ENCODE data around the gene PFDN6.
"Not testable (repeated sequence)": the region's sequence is repeated elsewhere in the genome, so short reads cannot be mapped to it uniquely, and the experiment has no call there.

The PFDN6 gene

GRCh38 chr6:33273924-33274902 is 15.2 kb upstream of the PFDN6 start:
- DNase-seq: no peak

DNA sequence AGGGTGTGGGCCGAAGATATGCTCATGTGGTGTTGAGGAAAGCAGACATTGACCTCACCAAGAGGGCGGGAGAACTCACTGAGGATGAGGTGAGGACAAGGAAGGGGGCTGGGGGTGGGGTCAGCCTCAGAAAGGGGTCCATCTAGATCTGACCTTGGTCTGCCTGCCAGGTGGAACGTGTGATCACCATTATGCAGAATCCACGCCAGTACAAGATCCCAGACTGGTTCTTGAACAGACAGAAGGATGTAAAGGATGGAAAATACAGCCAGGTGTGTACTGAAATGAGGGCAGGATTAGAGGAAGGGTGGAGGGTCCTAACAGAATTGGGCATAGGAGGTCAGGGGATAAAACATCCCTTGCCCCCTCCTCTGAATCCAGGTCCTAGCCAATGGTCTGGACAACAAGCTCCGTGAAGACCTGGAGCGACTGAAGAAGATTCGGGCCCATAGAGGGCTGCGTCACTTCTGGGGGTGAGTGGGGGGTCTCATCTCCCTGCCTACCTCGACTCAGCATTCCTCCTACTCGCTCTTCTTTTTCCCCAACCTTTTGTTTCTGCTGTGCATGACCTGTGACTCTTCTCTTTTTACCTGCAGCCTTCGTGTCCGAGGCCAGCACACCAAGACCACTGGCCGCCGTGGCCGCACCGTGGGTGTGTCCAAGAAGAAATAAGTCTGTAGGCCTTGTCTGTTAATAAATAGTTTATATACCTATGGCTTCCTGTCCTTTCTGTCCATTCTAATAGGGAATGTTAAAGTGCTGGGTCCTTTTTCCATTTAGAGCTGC is 13.4 kb upstream of the PFDN6 start:
- not testable (repeated sequence) for DNase-seq

GRCh38 chr6:33276581-33276863 is 12.9 kb upstream of the PFDN6 start:
- DNase-seq: no peak

DNA sequence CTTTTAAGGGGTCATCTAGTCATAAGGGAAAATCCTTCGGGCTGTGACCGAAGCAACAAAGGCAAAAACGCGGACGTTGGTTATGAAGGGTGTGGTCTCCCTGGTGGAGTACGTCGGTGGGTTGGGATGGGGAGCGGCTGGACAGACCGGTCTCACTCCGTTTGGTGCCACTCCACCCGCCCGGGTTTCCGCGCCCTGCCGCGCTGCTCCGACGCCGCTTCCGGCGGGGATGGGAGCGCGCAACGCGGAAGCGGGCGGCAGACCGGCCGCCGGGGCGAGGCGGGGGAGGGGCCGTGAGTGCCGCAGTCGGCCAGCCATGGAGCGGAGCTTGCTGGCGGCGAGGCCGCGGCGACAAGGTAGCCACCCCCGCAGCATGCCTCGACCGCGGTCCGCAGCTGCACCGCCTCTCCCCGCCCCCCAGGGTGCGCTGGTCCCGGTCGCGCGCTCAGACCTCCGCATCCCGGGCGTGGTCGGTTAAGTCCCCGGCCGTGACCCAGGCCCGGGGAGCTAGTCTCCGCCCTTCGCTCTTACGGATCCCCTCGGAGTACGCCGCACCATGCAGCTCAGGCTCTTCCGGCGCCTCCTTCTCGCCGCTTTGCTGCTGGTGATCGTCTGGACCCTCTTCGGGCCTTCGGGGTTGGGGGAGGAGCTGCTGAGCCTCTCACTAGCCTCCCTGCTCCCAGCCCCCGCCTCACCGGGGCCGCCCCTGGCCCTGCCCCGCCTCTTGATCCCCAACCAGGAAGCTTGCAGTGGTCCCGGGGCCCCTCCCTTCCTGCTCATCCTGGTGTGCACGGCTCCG is 12.3 kb upstream of the PFDN6 start, which contains the start of gene B3GALT4:
TSS of gene B3GALT4 (plus strand) at position 260 of the 799 bp plus-strand sequence. CDS start at position 557, 297 bp downstream.
- DNase-seq: peak; percentile 91

- DNase-seq: peak; percentile 82
These were observed 11.6 kb upstream of the PFDN6 start for GRCh38 chr6:33277663-33278391.

GRCh38 chr6:33278392-33278741 is 11.0 kb upstream of the PFDN6 start:
- no peak for DNase-seq

DNA sequence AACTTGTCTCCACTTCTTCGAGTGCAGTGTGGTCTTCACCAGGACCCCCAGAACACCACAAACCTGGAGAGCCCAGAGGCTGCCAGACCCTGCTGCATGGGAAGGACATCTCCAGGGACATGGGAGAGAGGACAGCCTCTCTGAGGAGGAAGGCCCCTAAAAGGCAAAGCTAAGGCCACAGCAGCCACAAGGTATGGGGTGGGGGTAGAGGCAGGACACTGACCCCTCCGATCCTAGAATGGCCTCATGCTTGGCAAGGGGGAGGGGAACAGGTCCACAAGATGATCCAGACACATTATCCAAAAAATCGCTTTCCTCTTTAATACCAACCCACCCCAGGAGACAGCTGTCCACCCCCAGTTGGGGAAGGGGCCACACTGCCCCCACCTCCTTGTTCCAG is 10.6 kb upstream of the PFDN6 start:
- DNase-seq: no peak

DNA sequence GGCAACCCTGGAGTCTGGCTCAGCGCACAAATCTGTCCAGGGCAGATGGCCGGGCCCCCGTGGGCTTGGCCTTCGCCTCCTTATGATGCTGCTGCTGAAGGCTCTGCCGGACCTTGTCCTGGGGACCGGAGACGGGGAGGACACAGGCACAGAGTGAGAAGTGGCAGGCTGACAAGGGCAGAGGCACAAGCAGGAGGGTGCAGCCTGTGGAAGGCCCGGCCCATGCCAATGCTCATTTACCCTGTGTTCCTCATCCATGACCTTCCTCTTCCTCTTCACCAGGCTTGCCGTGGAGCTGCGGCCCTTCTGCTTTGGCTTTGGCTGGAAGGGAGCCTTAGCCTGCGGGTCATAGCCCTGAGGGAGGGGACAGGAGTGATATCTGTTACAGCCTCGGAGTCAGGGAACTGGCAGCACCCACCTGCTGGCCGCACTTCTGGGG is 10.1 kb upstream of the PFDN6 start:
- DNase-seq: no peak

DNA sequence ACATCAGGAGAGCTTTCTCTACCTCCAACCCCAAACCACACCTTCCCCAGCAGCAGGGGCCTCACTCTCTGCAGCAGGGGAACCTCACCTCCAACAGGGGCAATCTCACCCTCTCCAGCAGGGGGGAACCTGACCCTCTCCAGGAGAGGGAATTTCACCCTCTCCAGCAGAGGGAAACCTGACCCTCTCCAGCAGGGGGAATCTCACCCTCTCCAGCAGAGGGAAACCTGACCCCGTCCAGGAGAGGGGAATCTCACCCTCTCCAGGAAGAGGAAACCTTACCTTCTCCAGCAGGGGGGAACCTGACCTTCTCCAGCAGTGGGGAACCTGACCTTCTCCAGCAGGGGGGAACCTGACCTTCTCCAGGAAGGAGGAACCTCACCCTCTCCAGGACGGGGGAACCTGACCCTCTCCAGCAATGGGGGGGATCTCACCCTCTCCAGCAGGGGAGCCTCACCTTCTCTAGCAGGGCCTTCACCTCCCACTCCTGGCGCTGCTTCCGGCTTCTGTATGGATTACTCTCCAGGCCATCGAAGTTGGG is 9.4 kb upstream of the PFDN6 start:
- DNase-seq: no peak

GRCh38 chr6:33280539-33280938 is 8.9 kb upstream of the PFDN6 start:
- DNase-seq: no peak

DNA sequence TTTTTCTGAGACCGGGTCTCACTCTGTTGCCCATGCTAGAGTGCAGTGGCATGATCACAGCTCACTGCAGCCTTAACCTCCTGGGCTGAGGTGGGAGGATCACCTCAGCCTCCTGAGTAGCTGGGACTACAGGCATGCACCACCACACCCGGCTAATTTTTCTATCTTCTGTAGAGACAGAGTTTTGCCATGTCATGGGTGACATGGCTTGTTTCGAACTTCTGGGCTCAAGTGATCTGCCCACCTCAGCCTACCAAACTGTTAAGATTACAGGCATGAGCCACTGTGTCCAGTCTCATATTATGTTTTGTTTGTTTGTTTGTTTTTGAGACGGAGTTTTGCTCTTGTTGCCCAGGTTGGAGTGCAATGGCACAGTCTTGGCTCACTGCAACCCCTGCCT is 4.2 kb upstream of the PFDN6 start:
- DNase-seq: not testable (repeated sequence)

DNA sequence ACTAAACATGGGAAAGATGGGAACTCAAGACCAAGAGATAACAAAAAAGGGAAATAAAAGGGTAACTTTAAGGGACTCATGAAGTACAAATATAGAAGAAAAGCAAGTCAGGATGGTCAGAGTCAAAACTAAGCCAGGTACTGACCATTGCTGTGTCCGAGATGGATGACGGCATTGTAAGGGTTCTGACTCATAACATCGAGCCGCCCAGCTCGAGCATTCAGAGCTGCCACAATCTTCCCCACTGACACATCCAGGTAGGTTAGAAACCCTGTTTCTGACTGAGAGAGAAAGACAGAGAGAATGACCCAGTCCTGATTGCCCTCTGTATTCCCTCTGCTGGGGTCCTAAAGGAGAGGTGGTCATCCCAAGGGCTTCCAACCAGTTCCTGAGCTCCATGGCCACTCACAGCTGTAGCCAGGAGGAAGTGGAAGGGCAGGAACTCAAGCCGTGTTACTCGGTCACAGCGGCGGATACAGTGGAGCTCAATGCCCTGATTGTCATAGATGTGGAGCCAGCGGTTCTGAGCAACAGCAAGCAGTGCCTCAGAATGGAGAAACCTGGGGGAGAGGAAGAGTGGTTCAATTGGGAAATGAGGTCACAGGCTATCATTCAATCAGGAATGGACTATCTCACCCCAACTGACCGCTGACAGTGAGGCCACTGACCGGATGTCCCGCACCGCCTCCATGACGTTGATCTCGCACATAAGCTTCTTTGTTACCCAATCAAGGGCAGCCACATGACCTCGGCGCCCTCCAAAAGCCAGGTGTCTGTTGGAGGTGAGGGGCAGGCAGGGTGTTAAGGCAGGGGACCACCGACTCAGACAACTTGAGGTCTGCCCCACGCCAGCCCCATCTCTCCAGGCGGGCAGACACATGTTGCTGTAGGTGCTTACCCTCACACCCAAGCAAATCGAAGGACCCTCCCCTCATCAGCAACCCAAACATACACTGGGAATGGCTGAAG is 2.2 kb upstream of the PFDN6 start:
- no peak for DNase-seq

- no peak for DNase-seq
These were observed 1.1 kb upstream of the PFDN6 start for GRCh38 chr6:33288141-33288920.

DNA sequence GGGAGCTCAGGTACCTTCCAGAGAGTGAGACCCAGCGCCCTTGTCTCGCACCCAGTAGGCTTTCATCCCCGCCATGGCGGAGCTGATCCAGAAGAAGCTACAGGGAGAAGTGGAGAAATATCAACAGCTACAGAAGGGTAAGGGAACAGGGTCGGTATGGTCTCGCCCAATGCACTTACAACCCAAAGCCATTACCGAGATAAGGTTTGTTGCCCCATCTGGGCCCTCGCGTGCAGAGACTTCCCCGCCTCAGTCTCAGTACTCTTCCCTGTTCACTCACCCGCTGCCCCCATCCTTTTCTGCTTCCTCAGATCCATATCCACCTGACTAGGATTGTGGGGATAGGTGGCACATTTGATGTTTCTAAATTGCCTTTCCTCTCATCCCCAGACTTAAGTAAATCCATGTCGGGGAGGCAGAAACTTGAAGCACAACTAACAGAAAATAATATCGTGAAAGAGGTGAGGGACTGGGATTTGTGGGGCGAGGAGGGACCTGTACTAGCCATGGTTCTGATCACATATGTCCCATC is 449 bp downstream of the PFDN6 start:
- DNase-seq: no peak

- no peak for DNase-seq
These were observed 1.1 kb downstream of the PFDN6 start for GRCh38 chr6:33290459-33290858.

GRCh38 chr6:33292996-33293682 is 3.7 kb downstream of the PFDN6 start:
- DNase-seq: no peak

DNA sequence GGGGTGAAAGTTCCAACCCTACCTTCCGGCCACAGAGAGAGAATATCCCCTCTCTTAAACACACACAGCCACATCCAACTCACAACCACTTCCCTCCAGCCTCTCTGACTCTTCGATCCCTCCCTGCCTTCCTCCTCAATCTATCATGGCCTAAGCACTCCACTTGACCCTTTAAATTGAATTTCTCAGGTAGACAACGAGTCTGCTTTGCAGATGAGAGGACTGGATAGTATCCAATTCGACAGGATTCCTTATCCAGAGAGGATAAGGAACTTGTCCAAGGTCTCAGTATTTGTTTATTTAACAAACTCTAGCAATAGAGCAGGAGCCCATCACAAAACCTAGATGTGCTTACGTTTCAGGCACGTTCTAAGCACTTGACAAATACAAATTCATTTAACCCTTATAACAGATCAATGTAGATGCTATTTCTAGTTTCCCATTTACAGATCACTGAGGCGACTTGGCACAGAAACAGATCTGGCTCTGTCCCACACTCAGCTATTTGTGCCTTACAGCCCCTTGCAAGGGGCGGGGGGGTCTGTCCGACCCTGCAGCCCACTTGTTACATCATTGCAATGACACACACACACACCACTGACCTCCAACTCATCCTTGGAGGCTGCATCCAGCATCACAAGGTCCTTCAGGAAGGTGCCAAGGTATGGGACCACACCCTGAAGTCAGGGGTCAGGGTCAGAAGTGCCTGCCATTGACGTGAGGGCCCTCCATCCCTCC is 4.9 kb downstream of the PFDN6 start:
- no peak for DNase-seq

DNA sequence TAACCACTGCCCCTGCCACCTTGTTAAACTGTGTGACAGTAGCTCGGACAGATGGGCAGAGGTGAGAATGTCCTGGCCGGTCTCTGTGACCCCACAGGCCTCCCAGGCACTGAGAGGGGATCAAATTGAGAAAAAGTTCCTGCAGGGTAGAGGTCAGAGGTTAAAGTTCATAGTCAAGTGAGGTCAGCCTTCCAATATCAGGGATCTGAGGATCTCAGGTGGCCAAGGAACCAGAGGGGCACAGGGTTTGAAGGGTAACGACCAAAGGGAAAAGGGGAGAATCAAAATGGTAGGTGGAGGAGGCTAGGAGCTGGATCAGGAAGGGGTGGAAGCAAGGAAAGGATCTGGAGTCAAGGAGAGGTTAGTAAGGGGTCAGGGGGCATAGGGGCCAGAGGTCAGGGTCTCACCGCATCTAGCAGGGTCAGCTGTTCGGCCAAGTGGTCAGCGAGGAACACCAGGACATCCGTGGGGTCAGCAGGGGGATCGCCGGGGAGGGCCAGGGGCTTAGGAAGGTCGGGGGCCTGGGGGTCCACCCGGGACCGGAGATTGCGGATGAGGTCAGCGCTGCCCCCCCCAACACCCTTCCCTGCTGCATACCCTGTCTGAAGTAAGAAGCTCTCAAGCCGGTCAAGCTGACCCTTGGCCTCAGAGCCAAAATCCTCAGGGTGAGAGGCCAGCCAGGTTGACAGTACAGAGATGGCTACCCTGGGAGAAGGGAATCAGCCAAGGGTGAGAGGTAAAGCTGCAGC is 6.4 kb downstream of the PFDN6 start:
- DNase-seq: no peak
